ENCODE measurements around the gene COBL. TPM values are rescaled to one million over a fixed set of nuclear protein-coding genes. Genes with fewer than 3 reads are reported as not detected.
A peak's percentile ranks its signal among the peaks of the same experiment; 100 is the strongest.

Gene COBL
- total RNA-seq, 1 donor = not detected

DNA sequence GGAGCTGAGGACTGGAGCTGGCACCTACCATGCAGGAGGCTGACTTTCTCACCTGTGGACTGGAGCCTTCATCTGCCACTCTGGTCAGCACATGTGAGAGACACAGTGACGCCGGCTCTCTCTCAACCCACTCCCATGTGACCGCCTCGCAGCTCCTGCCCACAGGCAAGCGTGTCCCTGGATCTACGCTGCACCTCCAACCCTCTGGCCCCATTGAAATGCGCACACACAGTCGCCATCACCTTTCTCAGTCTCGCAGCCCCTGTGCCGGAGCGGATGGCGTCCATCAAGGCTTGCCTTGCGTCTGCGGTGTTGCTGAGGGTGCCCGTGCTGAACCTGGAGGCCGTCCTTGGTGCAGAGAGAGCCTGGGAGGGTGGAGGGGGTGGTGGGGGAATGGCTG is 291.7 kb downstream of the COBL start:
- DNase-seq (ENCODE audit: low read depth) = no peak
- TF ChIP-seq, protein P1, sequence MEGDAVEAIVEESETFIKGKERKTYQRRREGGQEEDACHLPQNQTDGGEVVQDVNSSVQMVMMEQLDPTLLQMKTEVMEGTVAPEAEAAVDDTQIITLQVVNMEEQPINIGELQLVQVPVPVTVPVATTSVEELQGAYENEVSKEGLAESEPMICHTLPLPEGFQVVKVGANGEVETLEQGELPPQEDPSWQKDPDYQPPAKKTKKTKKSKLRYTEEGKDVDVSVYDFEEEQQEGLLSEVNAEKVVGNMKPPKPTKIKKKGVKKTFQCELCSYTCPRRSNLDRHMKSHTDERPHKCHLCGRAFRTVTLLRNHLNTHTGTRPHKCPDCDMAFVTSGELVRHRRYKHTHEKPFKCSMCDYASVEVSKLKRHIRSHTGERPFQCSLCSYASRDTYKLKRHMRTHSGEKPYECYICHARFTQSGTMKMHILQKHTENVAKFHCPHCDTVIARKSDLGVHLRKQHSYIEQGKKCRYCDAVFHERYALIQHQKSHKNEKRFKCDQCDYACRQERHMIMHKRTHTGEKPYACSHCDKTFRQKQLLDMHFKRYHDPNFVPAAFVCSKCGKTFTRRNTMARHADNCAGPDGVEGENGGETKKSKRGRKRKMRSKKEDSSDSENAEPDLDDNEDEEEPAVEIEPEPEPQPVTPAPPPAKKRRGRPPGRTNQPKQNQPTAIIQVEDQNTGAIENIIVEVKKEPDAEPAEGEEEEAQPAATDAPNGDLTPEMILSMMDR (IDR thresholded peaks at IDR 0.05; ENCODE audit: insufficient read depth, low read length) = no peak
- H3K4me3 ChIP-seq (ENCODE audit: low read depth, low read length) = no peak overlapping the region

DNA sequence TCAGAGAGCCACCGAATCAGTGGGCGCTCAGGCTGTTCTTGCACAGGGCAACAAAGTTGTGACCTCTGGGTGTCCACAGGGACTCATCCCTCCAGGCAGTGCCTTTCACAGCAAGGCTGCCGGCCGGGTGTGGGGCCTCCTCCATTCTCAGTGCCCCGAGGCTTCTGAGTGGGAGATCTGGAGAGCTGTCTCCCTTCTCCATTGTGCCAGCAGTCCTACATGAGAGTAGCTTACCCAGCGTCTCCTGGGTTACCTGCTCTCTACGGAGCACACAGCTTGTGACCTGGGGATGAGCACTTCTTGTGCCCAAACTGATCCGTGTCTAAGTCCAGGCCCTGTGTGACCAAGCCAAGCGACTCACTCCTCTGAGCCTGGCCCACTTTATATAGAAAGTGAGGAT is 293.1 kb downstream of the COBL start:
- H3K4me3 ChIP-seq (ENCODE audit: low read depth, low read length) = no peak overlapping the region
- DNase-seq (ENCODE audit: low read depth) = no peak
- TF ChIP-seq, protein P1 (IDR thresholded peaks at IDR 0.05; ENCODE audit: insufficient read depth, low read length) = no peak

DNA sequence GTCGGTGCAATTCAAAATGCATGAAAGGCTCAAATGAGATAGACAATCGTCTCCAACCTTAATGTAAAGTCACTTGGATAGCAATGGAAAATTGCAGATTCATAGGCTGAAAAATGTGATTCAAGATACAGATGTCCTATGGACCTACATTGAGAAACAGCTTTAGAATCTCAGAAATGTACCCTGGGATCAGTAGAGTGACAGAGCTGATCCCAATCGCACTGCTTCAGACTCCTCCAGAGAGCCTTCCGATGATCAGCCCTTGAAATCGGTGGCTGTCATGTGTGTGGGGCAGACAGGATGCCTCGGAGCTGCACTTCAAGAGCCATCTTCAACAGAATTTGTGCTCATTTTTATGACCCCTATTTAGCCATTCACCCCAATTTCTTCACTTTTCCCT is 293.8 kb downstream of the COBL start:
- no peak for DNase-seq (ENCODE audit: low read depth)
- TF ChIP-seq, protein P1 (IDR thresholded peaks at IDR 0.05; ENCODE audit: insufficient read depth, low read length) = no peak
- H3K4me3 ChIP-seq (ENCODE audit: low read depth, low read length) = no peak overlapping the region

DNA sequence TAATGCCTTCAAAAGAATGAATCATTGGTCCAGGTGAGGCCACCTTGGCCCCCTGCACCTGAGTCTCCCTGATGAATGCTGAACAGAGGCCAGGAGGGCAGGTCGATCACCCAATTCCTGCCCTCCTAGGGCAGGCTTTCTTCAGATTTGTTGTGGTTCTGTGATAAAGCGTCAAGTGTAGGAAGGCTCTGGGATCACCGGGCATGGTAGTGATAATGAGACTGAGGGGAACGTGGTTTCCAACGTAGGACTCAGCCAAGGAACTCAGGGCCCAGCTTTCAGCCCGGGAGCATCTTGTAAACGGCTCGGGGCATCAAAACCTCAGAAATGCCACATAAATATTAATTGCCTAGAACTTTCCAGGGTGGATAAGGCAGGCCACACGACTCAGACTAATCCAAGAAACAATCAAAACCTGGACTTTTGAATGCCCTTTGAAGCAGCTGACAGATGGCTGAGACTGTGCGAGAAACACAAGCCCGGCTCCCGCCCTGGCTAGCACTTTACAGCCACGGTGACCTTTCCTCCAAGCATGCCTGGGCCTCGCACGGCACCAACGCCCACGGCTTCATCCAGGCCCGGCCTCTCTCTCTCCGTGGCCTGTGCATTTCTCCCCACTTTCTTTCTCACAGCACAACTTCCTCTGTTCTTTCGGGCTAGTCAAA is 294.6 kb downstream of the COBL start:
- TF ChIP-seq, protein P1 (IDR thresholded peaks at IDR 0.05; ENCODE audit: insufficient read depth, low read length) = no peak
- H3K4me3 ChIP-seq (ENCODE audit: low read depth, low read length) = no peak overlapping the region
- peak; percentile 21 for DNase-seq (ENCODE audit: low read depth)

DNA sequence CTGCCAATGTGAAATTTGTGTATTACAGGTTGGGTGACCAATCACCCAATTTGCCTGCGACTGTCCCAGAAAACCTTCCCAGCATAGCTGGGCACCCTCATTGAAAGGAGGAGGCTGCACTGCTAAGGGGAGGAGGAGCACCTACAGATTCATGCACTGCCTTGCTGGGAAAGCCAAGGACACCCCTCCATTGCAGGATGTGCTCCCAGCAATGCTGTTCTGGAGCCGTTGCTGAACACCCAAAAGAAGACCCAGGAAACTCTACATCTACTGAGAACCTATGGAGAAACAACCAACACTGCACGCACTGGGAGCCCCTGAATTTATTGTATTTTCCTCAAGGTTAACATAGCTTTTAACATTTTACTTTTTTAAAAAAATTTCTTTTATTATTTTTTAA is 295.7 kb downstream of the COBL start:
- no peak overlapping the region for H3K4me3 ChIP-seq (ENCODE audit: low read depth, low read length)
- no peak for DNase-seq (ENCODE audit: low read depth)
- TF ChIP-seq, protein P1 (IDR thresholded peaks at IDR 0.05; ENCODE audit: insufficient read depth, low read length) = no peak

DNA sequence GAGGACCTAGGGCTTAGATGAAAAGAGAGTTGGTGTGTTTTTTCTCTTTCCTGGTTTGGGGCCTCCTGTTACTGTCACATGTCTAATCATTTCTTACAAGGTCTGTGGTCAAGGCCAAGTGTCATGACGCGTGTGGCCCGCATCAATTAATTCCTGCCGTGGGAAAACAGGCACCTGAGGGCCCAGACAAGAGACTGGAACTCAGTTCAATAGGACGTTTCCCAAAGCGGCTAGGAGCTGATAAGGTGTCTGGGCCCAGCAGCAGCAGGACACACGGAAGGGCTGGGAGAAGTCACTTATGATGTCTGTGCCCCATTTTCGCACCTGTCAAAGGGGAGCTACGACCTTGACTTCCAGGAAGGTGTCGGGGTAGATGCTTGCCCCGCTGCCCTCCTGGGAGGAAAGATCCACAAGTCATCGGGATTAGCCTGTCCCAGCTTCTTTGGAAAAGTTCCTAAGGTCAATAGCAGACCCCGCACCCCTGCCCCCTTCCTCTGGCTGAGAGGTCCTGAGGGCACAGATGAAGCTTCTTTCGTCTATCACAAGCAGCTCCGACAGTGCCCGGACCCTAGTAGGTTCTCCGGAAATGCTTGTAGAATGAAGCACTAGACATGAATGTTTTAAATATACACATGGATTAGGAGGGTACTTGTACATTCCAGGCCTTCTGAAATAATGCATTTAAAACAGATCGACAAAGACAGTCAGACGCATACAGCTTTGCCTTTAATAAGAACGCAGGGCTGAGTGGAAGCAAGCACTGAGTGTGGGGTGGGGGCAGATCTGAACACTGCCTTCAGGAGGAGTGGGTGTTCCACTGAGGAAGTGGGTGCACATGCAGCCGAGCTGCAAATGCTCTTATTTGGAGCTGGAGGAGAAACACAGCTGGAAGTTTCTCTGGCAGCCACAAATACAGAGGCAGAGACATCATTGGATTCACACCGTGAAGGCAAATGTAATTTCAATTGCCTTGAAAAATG is 296.4 kb downstream of the COBL start:
- TF ChIP-seq, protein P1 (IDR thresholded peaks at IDR 0.05; ENCODE audit: insufficient read depth, low read length) = no peak
- DNase-seq (ENCODE audit: low read depth) = no peak
- no peak overlapping the region for H3K4me3 ChIP-seq (ENCODE audit: low read depth, low read length)
